Stimulated activated CD4-positive, alpha-beta T cell treated with anti-CD3 and anti-CD28 coated beads, Interleukin-4, amount 100 ng/mL, for 4 hours (primary cell): ENCODE results near the gene TMEM200C.

Experiments used
- DNase-seq, 2 experiments: peaks; one replicate each; pipeline ENCODE4 v3.0.0-alpha.2; 2020

Gene TMEM200C

GRCh38 chr18:5895299-5895875, at the start of gene TMEM200C:
TSS of gene TMEM200C (minus strand) at chr18:5895522. CDS start at chr18:5892063, 3,459 bp downstream.
- no peak for DNase-seq

- DNase-seq: no peak
Measured at GRCh38 chr18:5944448-5944847, 49.1 kb upstream of the TMEM200C start.

GRCh38 chr18:5943514-5943913, 48.2 kb upstream of the TMEM200C start:
- DNase-seq: no peak

GRCh38 chr18:5942591-5942990, 47.3 kb upstream of the TMEM200C start:
- no peak for DNase-seq

GRCh38 chr18:5941890-5942289, 46.6 kb upstream of the TMEM200C start:
- DNase-seq: no peak

- no peak for DNase-seq
Measured at GRCh38 chr18:5939801-5940667, 44.7 kb upstream of the TMEM200C start.

GRCh38 chr18:5937795-5938194, 42.5 kb upstream of the TMEM200C start:
- no peak for DNase-seq

GRCh38 chr18:5937121-5937520, 41.8 kb upstream of the TMEM200C start:
- DNase-seq: no peak

- no peak for DNase-seq
Measured at GRCh38 chr18:5930789-5931188, 35.5 kb upstream of the TMEM200C start.

- DNase-seq: no peak
Measured at GRCh38 chr18:5918205-5918858, 23.0 kb upstream of the TMEM200C start.

- DNase-seq: no peak
Measured at GRCh38 chr18:5914951-5915350, 19.6 kb upstream of the TMEM200C start.

GRCh38 chr18:5914016-5914415, 18.7 kb upstream of the TMEM200C start:
- no peak for DNase-seq

GRCh38 chr18:5912566-5912965, 17.2 kb upstream of the TMEM200C start:
- DNase-seq: no peak

GRCh38 chr18:5909125-5909524, 13.8 kb upstream of the TMEM200C start:
- DNase-seq: no peak

GRCh38 chr18:5903386-5903785, 8.1 kb upstream of the TMEM200C start:
- no peak for DNase-seq

- DNase-seq: no peak
Measured at GRCh38 chr18:5900262-5900661, 4.9 kb upstream of the TMEM200C start.

GRCh38 chr18:5899835-5900234, 4.5 kb upstream of the TMEM200C start:
- DNase-seq: no peak

- DNase-seq: no peak
Measured at GRCh38 chr18:5895876-5896740, 786 bp upstream of the TMEM200C start.

- DNase-seq: no peak
Measured at GRCh38 chr18:5894611-5895298, 567 bp downstream of the TMEM200C start.

GRCh38 chr18:5893956-5894610, 1.2 kb downstream of the TMEM200C start:
- no peak for DNase-seq

GRCh38 chr18:5892823-5893431, 2.4 kb downstream of the TMEM200C start:
- no peak for DNase-seq
